Kidney glomerular epithelial cell (primary cell): ENCODE results near the gene RPL6.
"Not testable (repeated sequence)": the region's sequence is repeated elsewhere in the genome, so short reads cannot be mapped to it uniquely, and the experiment has no call there.

Experiments used
- DNase-seq: peaks from one replicate; lab custom pipeline; 2025; lab: John Stamatoyannopoulos, UW

RPL6 gene

DNA sequence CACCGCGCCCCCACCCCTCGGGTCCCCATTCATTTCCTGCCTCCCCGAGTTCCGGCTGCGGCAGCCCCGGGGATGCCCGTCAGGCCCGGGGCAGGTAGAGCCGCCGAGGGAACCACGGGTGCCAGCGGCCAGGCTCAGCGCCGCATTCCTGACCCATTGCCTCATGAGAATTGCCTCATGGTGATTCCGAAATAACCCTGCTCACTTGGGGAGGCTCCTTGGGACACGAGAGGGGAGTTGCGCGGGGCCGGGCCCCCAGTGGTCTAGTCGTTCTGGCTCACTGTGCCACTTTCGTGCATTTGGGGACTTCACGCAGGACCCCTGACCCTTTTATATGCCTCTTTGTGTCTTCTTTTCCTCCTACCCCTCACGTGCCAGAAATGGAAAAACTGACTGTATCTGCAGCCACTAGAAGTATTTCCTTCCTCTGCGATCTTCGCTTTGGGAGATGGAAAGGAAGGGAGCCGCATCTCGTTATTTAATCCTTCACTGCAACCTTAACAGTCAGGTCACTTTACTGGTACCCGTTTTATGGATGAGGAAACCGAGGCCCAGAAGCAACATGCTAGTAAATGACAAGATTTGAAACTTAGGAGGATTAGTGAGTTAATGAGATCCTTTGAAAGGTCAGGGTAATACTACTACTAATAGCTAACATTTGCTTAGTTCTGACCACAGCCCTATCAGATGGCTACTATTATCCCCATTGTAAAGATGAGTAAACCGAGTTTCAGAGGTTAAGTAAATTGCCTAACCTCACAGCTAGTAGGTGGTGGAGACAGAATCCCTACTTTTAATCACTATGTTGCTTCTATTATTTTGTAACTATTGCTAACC, 10.1 kb upstream of the RPL6 start:
- DNase-seq: peak; percentile 65

DNA sequence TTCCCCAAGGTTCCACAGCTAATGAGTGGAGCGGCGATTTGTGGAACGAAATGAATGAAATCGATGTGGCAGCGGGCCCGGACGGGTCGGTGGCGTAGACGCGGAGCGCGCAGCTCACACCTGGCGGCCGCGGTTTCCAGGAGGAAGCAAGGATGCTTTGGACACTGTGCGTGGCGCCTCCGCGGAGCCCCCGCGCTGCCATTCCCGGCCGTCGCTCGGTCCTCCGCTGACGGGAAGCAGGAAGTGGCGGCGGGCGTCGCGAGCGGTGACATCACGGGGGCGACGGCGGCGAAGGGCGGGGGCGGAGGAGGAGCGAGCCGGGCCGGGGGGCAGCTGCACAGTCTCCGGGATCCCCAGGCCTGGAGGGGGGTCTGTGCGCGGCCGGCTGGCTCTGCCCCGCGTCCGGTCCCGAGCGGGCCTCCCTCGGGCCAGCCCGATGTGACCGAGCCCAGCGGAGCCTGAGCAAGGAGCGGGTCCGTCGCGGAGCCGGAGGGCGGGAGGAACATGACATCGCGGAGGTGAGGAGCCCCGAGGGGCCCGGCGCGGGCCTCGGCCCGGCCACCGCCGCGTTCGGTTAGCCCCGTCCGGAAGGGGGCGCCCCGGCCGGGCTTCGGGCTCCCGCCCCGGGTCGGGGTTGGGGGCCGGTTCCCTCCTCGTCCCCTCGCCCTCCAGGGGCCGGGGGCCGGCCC, 9.3 kb upstream of the RPL6 start, which contains the start of gene PTPN11:
Gene PTPN11 (plus strand): TSS at position 340 of the 689 bp plus-strand sequence. CDS start 165 bp downstream, at position 505.
- DNase-seq: peak; percentile 53

DNA sequence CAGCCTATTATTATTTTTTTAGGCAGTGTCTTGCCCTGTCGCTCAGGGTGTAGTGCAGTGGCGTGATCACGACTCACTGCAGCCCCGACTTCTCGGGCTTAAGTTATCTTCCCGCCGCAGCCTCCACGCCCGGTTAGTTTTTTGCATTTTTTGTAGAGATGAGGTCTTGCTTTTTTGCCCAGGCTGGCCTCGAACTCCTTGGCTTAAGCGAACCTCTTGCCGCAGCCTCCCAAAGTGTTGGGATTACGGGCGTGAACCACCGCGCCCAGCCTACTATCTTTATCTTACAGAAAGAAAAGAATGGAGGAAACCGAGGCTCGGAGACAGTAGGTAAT, 8.8 kb upstream of the RPL6 start:
- no peak for DNase-seq

DNA sequence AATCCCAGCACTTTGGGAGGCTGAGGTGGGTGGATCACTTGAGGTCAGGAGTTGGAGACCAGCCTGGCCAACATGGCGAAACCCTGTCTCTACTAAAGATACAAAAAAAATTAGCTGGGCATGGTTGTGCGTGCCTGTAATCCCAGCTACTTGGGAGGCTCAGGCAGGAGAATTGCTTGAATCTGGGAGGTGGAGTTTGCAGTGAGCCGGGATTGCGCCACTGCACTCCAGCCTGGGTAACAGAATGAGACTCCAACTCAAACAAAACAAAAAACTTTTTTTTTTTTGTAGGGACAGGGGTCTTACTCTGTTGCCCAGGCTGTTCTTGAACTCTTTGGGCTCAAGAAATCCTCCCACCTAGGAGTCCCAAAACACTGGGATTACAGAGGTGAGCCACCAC, 6.1 kb upstream of the RPL6 start:
- not testable (repeated sequence) for DNase-seq

DNA sequence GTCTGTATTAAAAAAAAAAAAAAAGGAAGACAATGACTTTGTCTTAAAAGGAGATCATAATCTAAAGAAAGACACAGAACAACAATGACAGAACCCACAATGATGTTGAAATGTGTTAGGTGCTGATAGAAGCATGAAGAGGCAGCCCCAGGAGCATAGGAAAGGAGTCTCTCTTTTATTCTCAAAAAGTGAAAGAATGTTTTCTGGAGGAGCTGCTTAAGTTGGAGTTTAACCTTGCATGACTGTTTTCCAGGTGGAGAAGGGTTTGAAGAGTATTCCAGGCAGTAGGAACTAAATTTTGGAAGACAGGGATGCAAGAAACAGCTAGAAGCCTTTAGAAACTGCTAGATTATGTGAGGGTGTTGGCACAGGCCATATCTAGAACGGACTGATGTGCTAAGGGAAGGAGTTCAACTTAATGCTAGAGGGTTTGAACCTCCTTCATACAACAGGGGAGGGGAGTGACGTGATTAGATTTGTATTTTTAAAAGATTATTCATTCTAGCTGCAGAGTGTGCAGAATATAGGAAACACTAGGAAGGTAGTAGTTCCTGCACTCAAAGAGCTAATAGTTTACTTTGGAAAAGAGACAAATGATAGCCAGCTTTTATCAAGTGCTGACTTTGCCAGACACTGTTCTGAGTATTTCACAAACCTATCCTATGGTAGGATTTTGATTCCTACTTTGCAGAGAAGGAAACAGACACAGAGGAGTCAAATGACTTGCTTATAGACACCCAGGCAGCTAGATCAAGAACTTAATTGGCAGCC, 4.6 kb upstream of the RPL6 start:
- no peak for DNase-seq

DNA sequence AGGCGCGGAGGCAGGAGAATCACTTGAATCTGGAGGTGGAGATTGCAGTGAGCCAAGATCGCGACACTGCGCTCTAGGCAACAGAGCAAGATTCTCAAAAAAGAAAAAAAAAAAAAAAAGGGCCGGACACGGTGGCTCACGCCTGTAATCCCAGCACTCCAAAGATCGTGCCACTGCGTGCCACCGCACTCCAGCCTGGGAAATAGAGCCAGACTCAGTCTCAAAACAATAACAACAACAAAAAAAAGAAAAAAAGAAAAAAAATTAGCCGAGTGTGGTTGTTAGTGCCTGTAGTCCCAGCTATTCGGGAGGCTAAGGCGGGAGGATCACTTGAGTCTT, 470 bp upstream of the RPL6 start:
- no peak for DNase-seq

DNA sequence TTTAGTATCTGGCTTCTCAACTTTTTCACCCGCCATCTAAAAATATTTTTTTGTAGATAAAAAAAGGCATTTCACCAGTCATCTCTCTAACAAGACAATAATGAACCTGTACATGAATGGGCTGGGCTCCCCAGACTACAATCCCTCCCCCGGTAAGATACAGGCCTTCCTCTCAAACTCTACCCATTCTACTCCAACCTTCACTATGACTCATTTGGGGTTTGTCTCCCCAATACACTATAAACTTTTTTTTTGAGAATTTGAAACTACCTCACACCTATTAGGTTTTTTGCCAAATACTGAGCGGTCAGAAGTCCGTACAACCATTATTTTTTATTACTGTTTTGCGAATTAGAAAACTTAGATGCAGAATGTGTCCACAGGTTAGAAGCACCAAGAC, 784 bp downstream of the RPL6 start:
- no peak for DNase-seq

DNA sequence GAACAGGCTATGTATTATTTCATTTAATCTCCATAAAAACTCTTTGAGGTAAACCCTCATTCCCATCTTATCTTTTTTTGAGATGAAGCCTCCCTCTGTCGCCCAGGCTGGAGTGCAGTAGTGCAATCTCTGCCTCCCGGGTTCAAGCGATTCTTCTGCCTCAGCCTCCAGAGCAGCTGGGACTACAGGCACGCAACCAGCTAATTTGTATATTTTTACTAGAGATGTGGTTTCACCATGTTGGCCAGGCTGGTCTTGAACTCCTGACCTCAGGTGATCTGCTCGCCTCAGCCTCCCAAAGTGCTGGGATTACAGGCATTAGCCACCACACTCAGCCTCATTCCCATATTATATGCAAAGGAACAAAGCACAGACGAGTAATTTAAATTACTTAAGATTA, 1.7 kb downstream of the RPL6 start:
- DNase-seq: not testable (repeated sequence)

DNA sequence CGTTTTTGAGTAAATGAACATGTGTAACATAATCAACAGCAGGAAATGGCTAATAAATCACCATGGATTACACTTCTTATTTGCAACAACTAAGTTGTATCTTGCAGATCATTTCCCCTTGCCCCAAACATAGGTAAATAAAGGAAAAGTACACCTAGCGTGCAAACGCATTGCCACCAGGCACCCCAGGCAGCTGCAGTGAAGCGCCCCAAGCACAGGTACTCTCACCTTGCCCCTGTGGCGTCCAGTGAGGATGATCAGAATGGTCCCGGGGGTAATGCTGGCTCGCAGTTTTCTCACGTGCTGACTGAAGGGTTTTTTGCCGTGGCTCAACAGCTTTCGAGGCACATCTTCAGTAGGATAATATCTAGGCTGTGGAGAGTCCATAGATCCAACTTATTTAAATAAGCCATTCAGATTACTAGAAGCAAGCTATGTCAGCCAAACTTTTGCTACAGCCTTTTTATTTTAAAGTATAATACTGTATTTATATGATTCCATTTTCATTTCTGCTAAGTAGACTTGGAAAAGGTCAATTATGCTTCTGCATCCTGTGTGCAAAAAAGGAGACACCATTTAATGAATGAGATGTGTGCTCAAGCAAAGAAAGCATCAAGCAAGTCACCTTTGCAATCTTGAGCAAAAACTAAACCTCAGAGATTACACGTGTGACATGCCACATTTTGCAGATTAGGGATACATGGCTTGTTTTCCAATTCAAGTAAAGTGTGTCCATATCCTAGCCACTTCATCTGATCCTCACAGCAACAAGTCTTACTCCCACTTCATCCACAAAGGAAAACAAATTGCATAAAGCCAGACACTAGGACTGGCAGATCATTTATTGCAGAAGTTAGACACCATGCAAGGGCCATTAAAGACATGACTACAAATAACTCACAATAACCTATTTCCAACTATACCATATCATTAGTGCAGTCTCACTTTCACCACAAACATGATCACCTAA, 2.6 kb downstream of the RPL6 start:
- no peak for DNase-seq

DNA sequence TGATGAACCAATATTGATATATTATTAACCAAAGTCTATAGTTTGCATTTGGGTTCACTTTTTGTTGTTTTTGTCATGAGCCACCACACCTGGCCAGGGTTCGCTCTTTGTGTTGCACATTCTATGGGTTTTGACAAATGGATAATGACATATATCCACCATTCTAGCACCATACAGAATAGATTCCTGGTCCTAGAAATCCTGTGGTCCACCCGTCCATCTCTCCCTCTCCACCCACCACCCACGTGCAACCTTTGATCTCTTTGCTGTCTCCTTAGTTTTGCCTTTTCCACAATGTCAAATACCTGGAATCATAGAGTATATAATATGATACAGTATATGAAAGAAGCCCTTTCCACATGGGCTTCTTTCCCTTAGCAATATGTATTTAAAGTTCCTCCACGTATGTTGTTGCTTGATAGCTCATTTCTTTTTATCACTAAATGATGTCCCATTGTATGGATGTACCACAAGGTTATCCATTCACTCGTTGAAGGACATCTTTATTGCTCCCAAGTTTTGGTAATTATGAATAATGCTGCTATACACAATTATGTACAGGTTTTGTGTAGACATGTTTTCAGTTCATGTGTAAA, 7.4 kb downstream of the RPL6 start:
- DNase-seq: no peak

DNA sequence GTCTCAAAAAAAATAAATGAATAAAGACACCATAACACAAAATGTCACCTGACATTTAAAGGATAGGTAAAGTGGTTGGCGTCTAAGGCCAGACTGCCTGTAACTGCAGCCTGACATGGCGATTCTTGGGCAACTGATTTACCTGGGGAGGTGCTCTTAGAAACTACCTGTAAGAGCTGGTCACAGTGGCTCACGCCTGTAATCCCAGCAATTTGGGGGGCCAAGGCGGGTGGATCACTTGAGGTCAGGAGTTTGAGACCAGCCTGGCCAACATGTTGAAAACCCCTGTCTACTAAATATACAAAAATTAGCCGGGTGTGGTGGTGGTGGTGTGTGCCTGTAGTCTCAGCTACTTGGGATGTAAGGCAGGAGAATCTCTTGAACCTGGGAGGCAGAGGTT, 8.4 kb downstream of the RPL6 start:
- DNase-seq: no peak

DNA sequence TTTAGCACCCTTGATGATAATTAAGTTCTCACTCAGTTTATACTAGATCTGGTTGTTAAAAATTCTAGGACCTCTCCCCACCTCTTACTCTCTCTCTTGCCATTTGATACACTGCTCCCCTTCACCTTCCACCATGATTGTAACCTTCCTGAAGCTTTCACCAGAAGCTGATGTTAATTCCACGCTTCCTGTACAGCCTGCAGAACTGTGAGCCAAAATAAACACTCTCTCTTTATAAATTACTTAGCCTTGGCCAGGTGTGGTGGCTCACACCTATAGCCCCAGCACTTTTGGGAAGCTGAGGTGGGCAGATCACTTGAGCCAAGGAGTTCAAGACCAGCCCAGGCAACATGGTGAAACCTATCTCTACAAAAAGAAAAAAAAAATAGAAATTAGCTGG, 16.1 kb downstream of the RPL6 start:
- no peak for DNase-seq

DNA sequence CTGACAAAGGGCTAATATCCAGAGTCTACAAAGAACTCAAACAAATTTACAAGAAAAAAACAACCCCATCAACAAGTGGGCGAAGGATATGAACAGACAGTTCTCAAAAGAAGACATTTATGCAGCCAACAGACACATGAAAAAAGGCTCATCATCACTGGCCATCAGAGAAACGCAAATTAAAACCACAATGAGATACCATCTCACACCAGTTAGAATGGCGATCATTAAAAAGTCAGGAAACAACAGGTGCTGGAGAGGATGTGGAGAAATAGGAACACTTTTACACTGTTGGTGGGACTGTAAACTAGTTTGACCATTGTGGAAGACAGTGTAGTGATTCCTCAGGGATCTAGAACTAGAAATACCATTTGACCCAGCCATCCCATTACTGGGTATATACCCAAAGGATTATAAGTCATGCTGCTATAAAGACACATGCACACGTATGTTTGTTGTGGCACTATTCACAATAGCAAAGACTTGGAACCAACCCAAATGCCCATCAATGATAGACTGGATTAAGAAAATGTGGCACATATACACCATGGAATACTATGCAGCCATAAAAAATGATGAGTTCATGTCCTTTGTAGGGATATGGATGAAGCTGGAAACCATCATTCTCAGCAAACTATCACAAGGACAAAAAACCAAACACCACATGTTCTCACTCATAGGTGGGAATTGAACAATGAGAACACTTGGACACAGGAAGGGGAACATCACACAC, 19.3 kb downstream of the RPL6 start:
- DNase-seq: not testable (repeated sequence)

DNA sequence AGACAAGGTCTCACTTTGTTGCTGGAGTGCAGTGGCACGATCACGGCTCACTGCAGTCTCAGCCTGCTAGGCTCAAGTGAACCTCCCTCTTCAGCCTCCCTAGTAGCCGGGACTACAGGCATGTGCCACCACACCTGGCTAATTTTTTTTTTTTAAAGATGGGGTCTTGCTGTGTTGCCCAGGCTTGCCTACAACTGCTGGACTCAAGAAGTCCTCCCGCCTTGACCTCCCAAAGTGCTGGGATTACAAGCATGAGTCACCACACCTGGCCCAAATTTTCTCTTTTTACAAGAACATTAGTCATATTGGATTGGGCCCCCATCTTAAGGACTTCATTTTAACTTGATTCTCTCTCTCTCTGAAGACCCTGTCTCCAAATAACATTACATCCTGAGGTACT, 20.2 kb downstream of the RPL6 start:
- no peak for DNase-seq

DNA sequence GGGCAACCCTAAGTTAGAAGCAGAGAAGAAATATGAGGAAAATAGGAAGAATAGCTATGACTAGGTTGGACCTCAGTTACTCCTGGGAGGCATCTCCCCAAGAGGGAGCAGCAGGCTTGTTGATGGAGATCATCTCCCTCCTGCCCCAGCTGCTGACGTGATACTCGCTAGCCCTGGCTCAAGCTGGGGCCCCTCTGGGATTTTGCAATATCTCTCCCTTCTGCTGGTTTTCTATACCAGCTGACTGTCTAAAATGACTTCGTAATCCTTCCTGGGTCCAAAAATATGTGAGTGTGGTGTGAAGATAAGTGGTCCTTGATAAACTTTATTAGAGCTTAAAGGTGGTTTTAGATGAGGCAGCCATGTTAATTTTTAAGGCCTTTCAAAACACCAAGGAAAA, 22.7 kb downstream of the RPL6 start:
- DNase-seq: no peak

DNA sequence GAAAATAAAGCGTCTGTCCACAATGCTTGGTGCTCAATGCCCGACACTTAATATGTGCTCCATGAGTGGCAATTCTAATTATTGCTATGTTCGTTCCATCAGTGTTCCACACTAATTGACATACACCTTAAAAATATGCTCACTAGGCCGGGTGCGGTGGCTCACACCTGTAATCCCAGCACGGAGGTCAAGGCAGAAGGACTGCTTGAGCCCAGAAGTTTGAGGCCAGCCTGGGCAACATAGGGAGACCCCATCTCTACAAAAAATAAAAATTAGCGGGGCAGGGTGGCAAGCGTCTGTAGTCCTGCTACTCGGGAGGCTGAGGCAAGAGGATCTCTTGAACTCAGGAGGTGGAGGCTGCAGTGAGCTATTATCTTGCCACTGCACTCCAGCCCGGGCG, 26.5 kb downstream of the RPL6 start:
- no peak for DNase-seq

DNA sequence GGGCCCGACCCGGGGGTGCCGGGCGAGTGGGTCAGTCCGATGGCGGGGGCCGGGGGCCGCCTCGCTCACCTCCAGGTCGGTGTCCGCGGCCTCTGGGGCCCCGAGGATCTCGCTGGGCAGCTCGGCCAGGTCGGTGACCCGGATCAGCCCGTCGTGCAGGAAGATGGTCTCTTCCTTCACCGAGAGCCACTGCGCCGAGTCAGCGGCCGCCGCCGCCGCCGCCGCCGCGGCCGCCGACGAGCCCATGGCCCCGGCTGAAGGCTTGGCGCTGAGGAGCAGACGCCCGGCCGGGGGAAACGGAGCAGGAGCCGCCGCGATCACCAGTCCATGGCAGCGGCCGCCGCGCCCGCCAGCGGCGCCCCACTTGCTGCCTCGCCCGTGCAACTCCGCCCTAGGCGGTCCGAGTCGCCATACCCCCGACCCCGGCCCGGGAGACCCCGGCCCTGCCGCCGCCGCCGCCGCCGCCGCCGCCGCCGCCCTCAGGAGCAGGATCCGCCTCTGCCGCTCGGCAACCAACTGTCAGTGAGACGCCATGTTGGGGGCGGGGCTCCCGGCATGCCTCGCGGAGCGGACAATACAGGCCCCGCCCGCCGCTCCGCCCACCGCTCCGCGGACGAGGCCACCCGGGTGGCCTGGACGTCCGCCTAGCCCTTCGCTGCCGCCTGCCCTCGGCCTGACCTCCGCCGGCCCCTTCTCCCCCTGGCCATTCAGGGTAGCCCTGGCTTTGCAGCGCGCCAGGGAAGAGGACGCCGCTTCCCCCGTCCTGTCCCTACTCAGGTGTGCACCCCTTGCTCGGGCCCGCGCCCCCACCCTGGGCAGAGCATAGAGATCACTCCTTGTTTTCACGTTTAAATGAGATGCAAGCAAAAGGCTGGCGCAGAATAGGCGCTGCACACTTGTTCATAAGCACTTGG, 27.3 kb downstream of the RPL6 start, which contains the start of gene HECTD4:
Gene HECTD4 (minus strand): TSS at position 549 of the 914 bp plus-strand sequence. CDS start 303 bp downstream, at position 246.
- peak; percentile 76 for DNase-seq

DNA sequence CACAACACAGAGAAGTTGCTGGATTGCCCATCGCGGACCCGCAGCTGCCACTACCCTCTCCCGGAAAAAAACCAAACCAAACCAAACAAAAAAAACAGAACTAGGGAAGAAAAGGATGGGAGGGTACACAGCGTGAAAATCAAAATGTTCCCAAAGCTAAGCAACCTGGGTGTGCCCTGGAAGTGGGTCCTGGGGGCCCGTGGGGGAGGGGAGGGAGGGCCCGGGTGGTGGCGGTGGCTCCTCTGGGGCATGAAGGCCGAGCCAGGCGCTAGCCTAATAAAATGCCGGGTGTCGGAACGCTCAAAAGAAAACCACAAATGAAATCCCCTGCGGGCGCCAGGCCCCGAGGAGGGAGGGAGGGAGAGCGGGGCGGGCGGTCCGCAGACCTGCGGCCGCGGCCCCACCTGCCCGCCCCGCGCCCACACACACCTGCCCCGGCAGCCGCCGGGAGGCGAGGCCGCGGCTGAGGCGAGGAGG, 28.0 kb downstream of the RPL6 start:
- DNase-seq: no peak
